Activated CD8-positive, alpha-beta memory T cell treated with anti-CD3 and anti-CD28 coated beads for 4 hours (primary cell): ENCODE measurements around the gene BTBD19.
"Not testable (repeated sequence)": the region's sequence is repeated elsewhere in the genome, so short reads cannot be mapped to it uniquely, and the experiment has no call there.

Source experiments
- DNase-seq, 2 donors: peaks; one replicate each; pipeline ENCODE4 v3.0.0-alpha.2; 2020; ENCODE audit warnings: low read depth in 2 of 2

The BTBD19 gene

GRCh38 chr1:44808938-44809917 lies 905 bp downstream of the BTBD19 start:
- DNase-seq = peak; percentile 78 to 85

- no peak for DNase-seq
Measured at GRCh38 chr1:44810101-44810761, 1.9 kb downstream of the BTBD19 start.

- not testable (repeated sequence) for DNase-seq
Measured at GRCh38 chr1:44810762-44811105, 2.4 kb downstream of the BTBD19 start.

- DNase-seq = no peak
Measured at GRCh38 chr1:44811234-44811633, 2.9 kb downstream of the BTBD19 start.

GRCh38 chr1:44812822-44813543 lies 4.7 kb downstream of the BTBD19 start:
- no peak for DNase-seq

- not testable (repeated sequence) for DNase-seq
Measured at GRCh38 chr1:44815926-44816325, 7.6 kb downstream of the BTBD19 start.

GRCh38 chr1:44817307-44817706 lies 9.0 kb downstream of the BTBD19 start:
- DNase-seq = no peak

GRCh38 chr1:44817771-44818495 lies 9.6 kb downstream of the BTBD19 start:
- DNase-seq = no peak

GRCh38 chr1:44819196-44819607 lies 10.9 kb downstream of the BTBD19 start:
- no peak for DNase-seq

- DNase-seq = peak in 1 of 2 donors; percentile 53
Measured at GRCh38 chr1:44819608-44820327, 11.4 kb downstream of the BTBD19 start.

GRCh38 chr1:44820328-44821239 lies 12.3 kb downstream of the BTBD19 start:
- DNase-seq = no peak

GRCh38 chr1:44821240-44821715 lies 13.0 kb downstream of the BTBD19 start:
- DNase-seq = no peak

- no peak for DNase-seq
Measured at GRCh38 chr1:44822131-44822701, 13.9 kb downstream of the BTBD19 start.

GRCh38 chr1:44822981-44823451 lies 14.7 kb downstream of the BTBD19 start:
- DNase-seq = no peak

- DNase-seq = not testable (repeated sequence)
Measured at GRCh38 chr1:44824392-44824791, 16.1 kb downstream of the BTBD19 start.

GRCh38 chr1:44826375-44827196 lies 18.3 kb downstream of the BTBD19 start:
- no peak for DNase-seq

- no peak for DNase-seq
Measured at GRCh38 chr1:44827197-44828002, 19.1 kb downstream of the BTBD19 start.
